Ishikawa (cell line): Measurements from ENCODE around the gene WDTC1.

Experiments
- CEBPB ChIP-seq: IDR thresholded peaks from 2 replicates; pipeline ENCODE4 v1.6.1; 2012
- CREB1 ChIP-seq: IDR thresholded peaks from 2 replicates; pipeline ENCODE4 v1.6.1; 2012; ENCODE audit warnings: low read depth
- EGR1 ChIP-seq: IDR thresholded peaks from 2 replicates; pipeline ENCODE4 v1.6.1; 2012
- EP300 ChIP-seq: IDR thresholded peaks from 2 replicates; pipeline ENCODE4 v1.6.1; 2012; ENCODE audit warnings: borderline replicate concordance
- FOXM1 ChIP-seq: IDR thresholded peaks from 2 replicates; pipeline ENCODE4 v1.6.1; 2012; ENCODE audit warnings: low read depth, borderline replicate concordance
- MAX ChIP-seq: IDR thresholded peaks from 2 replicates; pipeline ENCODE4 v1.6.1; 2012
- NFIC ChIP-seq: IDR thresholded peaks from 2 replicates; pipeline ENCODE4 v1.6.1; 2012
- RAD21 ChIP-seq: IDR thresholded peaks from 2 replicates; pipeline ENCODE4 v1.6.1; 2012; ENCODE audit warnings: low read depth
- REST ChIP-seq: IDR thresholded peaks from 2 replicates; pipeline ENCODE4 v1.6.1; 2012; ENCODE audit warnings: low read depth, mild to moderate bottlenecking
- TAF1 ChIP-seq: IDR thresholded peaks from 2 replicates; pipeline ENCODE4 v1.6.1; 2012; ENCODE audit warnings: low read depth, mild to moderate bottlenecking
- TCF12 ChIP-seq: IDR thresholded peaks from 2 replicates; pipeline ENCODE4 v1.6.1; 2012; ENCODE audit warnings: low read depth
- TEAD4 ChIP-seq: IDR thresholded peaks from 2 replicates; pipeline ENCODE4 v1.6.1; 2012
- USF1 ChIP-seq: IDR thresholded peaks from 2 replicates; pipeline ENCODE4 v1.6.1; 2012
- YY1 ChIP-seq: IDR thresholded peaks from 2 replicates; pipeline ENCODE4 v1.6.1; 2012; ENCODE audit warnings: low read depth
- ZBTB7A ChIP-seq: IDR thresholded peaks from 2 replicates; pipeline ENCODE4 v1.6.1; 2012; ENCODE audit warnings: low read depth

The WDTC1 gene

GRCh38 chr1:27234049-27234882 lies at the start of gene WDTC1:
WDTC1 (plus strand) TSS chr1:27234632; CDS start chr1:27261055, 26,423 bp downstream.
- TF ChIP-seq YY1 (peak; percentile 48; the same call in 1 of the 2 replicates), REST (no peak), MAX (peak; percentile 84), ZBTB7A (peak; percentile 13), CREB1 (peak; percentile 70), FOXM1 (peak; percentile 39; the same call in 1 of the 2 replicates), EGR1 (peak; percentile 13; the same call in 1 of the 2 replicates), RAD21 (no peak), TEAD4 (no peak), USF1 (no peak; the same call in 1 of the 2 replicates), NFIC (peak; percentile 10; the same call in 1 of the 2 replicates), TAF1 (peak; percentile 50; the same call in 1 of the 2 replicates), TCF12 (peak; percentile 63), CEBPB (no peak), EP300 (peak; percentile 40; the same call in 1 of the 2 replicates)

GRCh38 chr1:27192039-27192529 lies 42.3 kb upstream of the WDTC1 start:
- no peak for TF ChIP-seq REST
- no peak for TF ChIP-seq EP300
- no peak for TF ChIP-seq FOXM1
- TF ChIP-seq RAD21 = no peak
- TF ChIP-seq MAX = no peak
- TF ChIP-seq TAF1 = no peak
- TF ChIP-seq ZBTB7A = no peak

- TF ChIP-seq TAF1 = no peak
- no peak for TF ChIP-seq CREB1
- TF ChIP-seq MAX = no peak
- no peak for TF ChIP-seq CEBPB
- TF ChIP-seq TCF12 = no peak
- no peak for TF ChIP-seq EGR1
- TF ChIP-seq REST = no peak
- no peak for TF ChIP-seq TEAD4
- no peak for TF ChIP-seq EP300
Observed at GRCh38 chr1:27193194-27193593, 41.2 kb upstream of the WDTC1 start.

GRCh38 chr1:27201295-27201694 lies 33.1 kb upstream of the WDTC1 start:
- TF ChIP-seq TAF1 (no peak), TCF12 (no peak), MAX (no peak), EGR1 (no peak), ZBTB7A (no peak), YY1 (no peak), REST (no peak), USF1 (no peak), RAD21 (no peak), TEAD4 (no peak), EP300 (no peak)
